GM12872 (cell line): ENCODE results near the gene CFAP70.

Source experiments
- CTCF ChIP-seq: IDR thresholded peaks from 3 replicates; pipeline ENCODE4 v1.5.1; 2011; ENCODE audit warnings: low read depth, mild to moderate bottlenecking, low read length, moderate library complexity; ENCODE audit not compliant: insufficient read depth

CFAP70 gene

DNA sequence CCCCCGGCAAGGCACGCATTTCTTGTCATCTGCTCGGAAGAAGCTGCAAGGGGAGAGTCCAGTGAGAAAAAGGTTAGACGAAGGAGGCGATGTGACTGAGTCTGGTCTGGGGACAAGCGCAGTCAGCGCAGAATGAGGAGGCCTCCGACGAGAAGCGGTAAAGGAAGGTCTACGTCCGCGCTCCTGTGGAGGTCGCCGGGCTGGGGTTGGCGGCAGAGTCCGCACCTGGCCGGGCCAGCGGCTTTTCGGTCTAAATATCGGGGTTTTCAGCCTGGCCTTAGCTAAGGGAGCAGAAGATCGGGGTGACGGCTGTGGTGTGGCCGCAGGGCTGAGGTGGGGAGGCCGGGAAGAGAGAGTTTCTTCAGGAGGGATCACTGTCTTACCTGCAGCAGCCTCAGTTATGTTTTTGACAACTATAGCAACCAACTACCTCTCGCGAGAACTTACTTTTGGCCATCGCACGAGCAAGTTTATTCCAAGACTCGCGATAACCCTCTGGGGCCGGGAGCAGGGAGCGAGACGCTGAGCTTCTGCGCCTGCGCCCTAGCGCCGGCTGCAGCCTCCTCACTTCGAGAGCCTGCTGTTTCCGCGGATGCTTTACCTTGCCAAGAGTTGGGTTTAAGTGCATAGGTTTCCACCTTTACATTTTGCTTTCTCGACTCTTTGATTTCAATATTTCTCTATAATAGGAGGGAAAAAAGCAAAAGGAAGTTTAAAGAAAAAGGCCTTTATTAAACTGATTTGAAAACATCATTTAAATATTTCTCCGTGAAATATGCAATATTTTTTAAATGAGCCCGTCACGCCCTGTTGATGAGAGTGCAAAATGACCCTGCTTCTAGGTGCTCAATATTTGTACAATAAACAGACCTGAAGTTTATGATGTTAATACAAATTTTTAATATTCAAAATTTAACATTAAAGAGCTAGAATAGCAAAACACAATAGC, at the start of gene CFAP70:
Gene CFAP70, minus strand, starts transcription at position 534 of the 949 bp plus-strand sequence. CDS start 4,068 bp downstream, outside the sequence.
- no peak for TF ChIP-seq CTCF

DNA sequence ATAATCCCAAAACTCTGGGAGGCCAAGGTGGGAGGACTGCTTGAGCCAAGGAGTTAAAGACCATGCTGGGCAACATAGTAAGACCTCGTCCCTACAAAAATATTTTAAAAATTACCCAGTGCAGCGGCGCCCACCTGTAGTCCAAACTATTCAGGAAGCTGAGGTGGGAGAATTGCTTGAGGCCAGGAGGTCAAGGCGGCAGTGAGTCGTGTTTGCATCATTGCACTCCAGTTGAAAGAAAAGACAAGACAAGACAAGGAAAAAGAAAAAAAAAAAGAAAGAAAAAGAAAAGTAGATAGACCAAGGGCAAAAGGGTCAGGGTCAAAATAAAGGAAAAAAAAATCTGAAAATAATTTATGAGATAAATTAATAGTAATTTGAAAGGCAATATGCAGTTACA, 49.4 kb upstream of the CFAP70 start:
- TF ChIP-seq CTCF, result no peak

GRCh38 chr10:73407495-73407894, 48.8 kb upstream of the CFAP70 start:
- no peak for TF ChIP-seq CTCF

- no peak for TF ChIP-seq CTCF
These were observed 48.2 kb upstream of the CFAP70 start for GRCh38 chr10:73406846-73407245.

- TF ChIP-seq CTCF, result no peak
These were observed 46.9 kb upstream of the CFAP70 start for GRCh38 chr10:73405556-73405955.

DNA sequence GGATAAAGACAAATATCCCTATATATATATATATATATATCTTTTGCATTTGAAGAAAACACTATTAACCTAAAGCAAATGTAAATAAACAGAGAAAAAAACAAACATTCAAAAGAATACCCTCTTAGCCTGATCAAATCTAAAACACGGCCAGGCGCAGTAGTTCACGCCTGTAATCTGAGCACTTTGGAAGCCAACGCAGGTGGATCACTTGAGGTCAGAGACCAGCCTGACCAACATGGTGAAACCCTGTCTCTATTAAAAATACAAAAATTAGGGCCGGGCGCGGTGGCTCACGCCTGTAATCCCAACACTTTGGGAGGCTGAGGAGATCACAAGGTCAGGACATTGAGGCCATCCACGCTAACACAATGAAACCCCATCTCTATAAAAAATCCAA, 46.0 kb upstream of the CFAP70 start:
- TF ChIP-seq CTCF, result no peak

GRCh38 chr10:73401636-73402035, 43.0 kb upstream of the CFAP70 start:
- TF ChIP-seq CTCF, result no peak
